Lower lobe of right lung (tissue), 2 donors: Measurements from ENCODE around the gene DNAI1. TPM values are rescaled to one million over a fixed set of nuclear protein-coding genes. Genes with fewer than 3 reads are reported as not detected.

Experiments
- ATAC-seq, 2 donors: fragments of 200-7000 bp; cut with Tn5 transposase; one replicate each; pipeline ENCODE4 v1.9.1; 2020 to 2022; ENCODE audit warnings: mild to moderate bottlenecking in 2 of 2, moderate library complexity in 2 of 2
- DNase-seq: peaks from one replicate; pipeline ENCODE4 v3.0.0-alpha.2; 2020
- H3K27ac ChIP-seq: fragments of 200-600 bp; one replicate; pipeline ENCODE4 v1.8.0; 2022
- H3K27me3 ChIP-seq: fragments of 200-600 bp; one replicate; pipeline ENCODE4 v1.8.0; 2022; ENCODE audit warnings: low read depth
- H3K36me3 ChIP-seq: fragments of 200-600 bp; one replicate; pipeline ENCODE4 v1.8.0; 2022; ENCODE audit warnings: mild to moderate bottlenecking
- H3K4me1 ChIP-seq: fragments of 200-600 bp; one replicate; pipeline ENCODE4 v1.8.0; 2022
- H3K4me3 ChIP-seq: fragments of 200-600 bp; one replicate; pipeline ENCODE4 v1.8.0; 2022; ENCODE audit warnings: mild to moderate bottlenecking
- H3K9me3 ChIP-seq: fragments of 200-600 bp; one replicate; pipeline ENCODE4 v1.8.0; 2022
- CTCF ChIP-seq: fragments of 200-600 bp; IDR thresholded peaks from one replicate; pipeline ENCODE4 v1.8.0; 2022; ENCODE audit warnings: antibody characterized with exemption, mild to moderate bottlenecking
- intact Hi-C: fragments of 100-400 bp; cut with DNase I; formaldehyde crosslinking; loops from one replicate; pipeline ENCODE4 v1.11.0; 2022
- total RNA-seq: library from RNA; stranded (reverse); fragmentation: NEBNext Ultra II Directional; extraction: Animal tissue kit (Norgen Biotek cat#: 25700); gene quantifications from one replicate; pipeline ENCODE4 v1.2.1, GENCODE V29; 2021
- donor health status: DM: no; HTN: yes; CAD: no; lungs with severe emphysema.

Gene DNAI1
- total RNA-seq, 1 donor from 2014 or later = 13.5 TPM

- peaks cover 33% of the 10 kb centered on the region for H3K27me3 ChIP-seq
Observed at GRCh38 chr9:34555500-34555899, 96.9 kb downstream of the DNAI1 start.

GRCh38 chr9:34555936-34556525 lies 97.4 kb downstream of the DNAI1 start:
- Histone ChIP-seq H3K4me3 (no peak overlapping the region), H3K36me3 (no peaks in the 10 kb centered on the region), H3K27ac (no peak overlapping the region), H3K4me1 (peaks cover 19% of the 10 kb centered on the region), H3K9me3 (no peaks in the 10 kb centered on the region), H3K27me3 (peaks cover 39% of the 10 kb centered on the region)
- no peak for DNase-seq
- no peak for ATAC-seq
- intact Hi-C loops = no loop called here
- no peak for TF ChIP-seq CTCF

More at GRCh38 chr9:34555500-34555899, 96.9 kb downstream of the DNAI1 start:
- intact Hi-C loops = no loop called here
- H3K27ac ChIP-seq = no peak overlapping the region
- ATAC-seq = no peak
- H3K9me3 ChIP-seq = no peaks in the 10 kb centered on the region
- DNase-seq = no peak
- no peaks in the 10 kb centered on the region for H3K36me3 ChIP-seq
- H3K4me1 ChIP-seq = peaks cover 13% of the 10 kb centered on the region
- no peak for TF ChIP-seq CTCF
- no peak overlapping the region for H3K4me3 ChIP-seq

- Histone ChIP-seq H3K4me3 (no peak overlapping the region), H3K27ac (no peak overlapping the region), H3K4me1 (peaks cover 19% of the 10 kb centered on the region), H3K27me3 (peaks cover 41% of the 10 kb centered on the region), H3K36me3 (no peaks in the 10 kb centered on the region), H3K9me3 (no peaks in the 10 kb centered on the region)
- intact Hi-C loops = no loop called here
- ATAC-seq = no peak
- no peak for DNase-seq
- no peak for TF ChIP-seq CTCF
Observed at GRCh38 chr9:34556949-34557348, 98.3 kb downstream of the DNAI1 start.

GRCh38 chr9:34557426-34558321 lies 99.1 kb downstream of the DNAI1 start:
- Histone ChIP-seq H3K36me3 (no peaks in the 10 kb centered on the region), H3K27ac (no peak overlapping the region), H3K9me3 (no peaks in the 10 kb centered on the region), H3K27me3 (peaks cover 42% of the 10 kb centered on the region), H3K4me3 (no peak overlapping the region), H3K4me1 (peaks cover 19% of the 10 kb centered on the region)
- intact Hi-C loops = no loop called here
- TF ChIP-seq CTCF = no peak
- ATAC-seq = no peak
- no peak for DNase-seq

GRCh38 chr9:34558364-34558763 lies 99.8 kb downstream of the DNAI1 start:
- no peak overlapping the region for H3K27ac ChIP-seq
- TF ChIP-seq CTCF = no peak
- H3K36me3 ChIP-seq = no peaks in the 10 kb centered on the region
- no peak overlapping the region for H3K4me3 ChIP-seq
- H3K27me3 ChIP-seq = peaks cover 46% of the 10 kb centered on the region
- intact Hi-C loops = no loop called here
- no peaks in the 10 kb centered on the region for H3K9me3 ChIP-seq
- H3K4me1 ChIP-seq = peaks cover 19% of the 10 kb centered on the region
- ATAC-seq (no peak), DNase-seq (no peak)
